ENCODE data around the gene BRCA1.
"Not testable (repeated sequence)": the region's sequence is repeated elsewhere in the genome, so short reads cannot be mapped to it uniquely, and the experiment has no call there.

The BRCA1 gene

GRCh38 chr17:43024407-43025289 lies 100.5 kb downstream of the BRCA1 start, which contains the start of gene RND2:
Gene RND2, plus strand, starts transcription at chr17:43025231. Its CDS starts 117 bp downstream, at chr17:43025348.
- peak; percentile 90 for DNase-seq

GRCh38 chr17:43021741-43022512 lies 103.2 kb downstream of the BRCA1 start, which contains the start of gene VAT1:
Gene VAT1, minus strand, starts transcription at chr17:43022385. Its CDS starts 63 bp downstream, at chr17:43022322.
- DNase-seq, result peak; percentile 56

DNA sequence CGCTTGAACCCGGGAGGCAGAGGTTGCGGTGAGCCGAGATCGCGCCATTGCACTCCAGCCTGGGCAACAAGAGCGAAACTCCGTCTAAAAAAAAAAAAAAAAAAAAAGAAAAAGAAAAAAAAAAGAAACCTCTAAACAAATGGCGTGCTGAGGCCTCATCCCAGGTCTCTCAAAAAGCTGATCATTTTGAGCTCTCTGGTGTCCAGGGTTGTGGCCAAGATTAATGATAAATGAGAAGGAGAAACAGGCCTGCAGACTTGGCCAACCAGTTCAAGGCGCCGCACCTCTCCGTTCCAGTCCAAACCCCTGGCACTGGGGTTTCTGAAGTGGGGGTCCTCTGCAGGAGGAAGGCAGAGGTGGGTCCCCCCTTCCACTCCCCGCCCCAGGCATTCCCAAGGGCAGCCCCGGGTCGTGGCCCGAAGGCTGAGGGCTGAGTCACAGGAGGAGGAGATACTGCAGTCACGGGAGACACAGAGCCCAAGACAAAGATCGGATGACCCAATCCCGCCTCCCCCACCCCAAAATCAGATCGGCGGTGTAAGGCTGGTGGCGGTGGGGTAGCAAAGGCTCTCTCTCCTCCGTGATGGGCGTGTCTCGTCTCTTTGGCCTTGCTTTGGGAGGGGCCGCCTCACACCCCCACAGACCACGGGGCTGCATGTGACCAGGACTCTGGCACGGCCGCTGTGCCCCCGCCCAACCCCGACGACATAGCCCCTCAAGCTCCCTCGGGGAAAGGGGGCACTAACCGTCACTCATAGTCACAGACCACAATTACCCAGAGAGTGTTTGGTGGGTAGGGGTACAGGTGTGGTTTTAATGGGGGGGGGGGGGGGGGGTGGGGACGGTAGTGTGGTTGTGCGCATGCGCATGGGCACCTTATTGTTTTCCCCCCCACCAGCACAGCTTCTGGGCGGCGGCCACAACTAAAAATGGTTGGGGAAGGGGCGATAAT lies 104.1 kb downstream of the BRCA1 start:
- DNase-seq, result no peak

- no peak for DNase-seq
These were observed 105.0 kb downstream of the BRCA1 start for GRCh38 chr17:43020030-43020621.

- no peak for DNase-seq
These were observed 105.7 kb downstream of the BRCA1 start for GRCh38 chr17:43019418-43019817.

DNA sequence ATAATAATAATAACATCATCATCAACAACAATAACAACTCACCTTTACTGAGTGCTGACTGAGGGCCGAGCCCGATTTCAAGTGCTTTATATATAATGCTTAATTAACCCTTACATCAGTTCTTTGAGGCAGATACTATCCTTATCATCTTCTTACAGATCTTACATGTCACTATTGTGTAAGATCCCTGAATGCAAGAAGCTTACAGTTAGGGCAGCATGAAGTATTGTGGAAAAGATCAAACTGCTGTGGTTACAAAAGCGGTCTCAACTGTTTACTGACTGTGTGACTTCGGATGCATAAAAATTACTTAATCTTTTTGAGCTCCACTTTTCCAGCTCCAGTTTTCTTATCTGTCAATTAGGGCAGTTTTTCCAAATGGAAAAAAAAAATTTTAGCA lies 106.2 kb downstream of the BRCA1 start:
- no peak for DNase-seq

DNA sequence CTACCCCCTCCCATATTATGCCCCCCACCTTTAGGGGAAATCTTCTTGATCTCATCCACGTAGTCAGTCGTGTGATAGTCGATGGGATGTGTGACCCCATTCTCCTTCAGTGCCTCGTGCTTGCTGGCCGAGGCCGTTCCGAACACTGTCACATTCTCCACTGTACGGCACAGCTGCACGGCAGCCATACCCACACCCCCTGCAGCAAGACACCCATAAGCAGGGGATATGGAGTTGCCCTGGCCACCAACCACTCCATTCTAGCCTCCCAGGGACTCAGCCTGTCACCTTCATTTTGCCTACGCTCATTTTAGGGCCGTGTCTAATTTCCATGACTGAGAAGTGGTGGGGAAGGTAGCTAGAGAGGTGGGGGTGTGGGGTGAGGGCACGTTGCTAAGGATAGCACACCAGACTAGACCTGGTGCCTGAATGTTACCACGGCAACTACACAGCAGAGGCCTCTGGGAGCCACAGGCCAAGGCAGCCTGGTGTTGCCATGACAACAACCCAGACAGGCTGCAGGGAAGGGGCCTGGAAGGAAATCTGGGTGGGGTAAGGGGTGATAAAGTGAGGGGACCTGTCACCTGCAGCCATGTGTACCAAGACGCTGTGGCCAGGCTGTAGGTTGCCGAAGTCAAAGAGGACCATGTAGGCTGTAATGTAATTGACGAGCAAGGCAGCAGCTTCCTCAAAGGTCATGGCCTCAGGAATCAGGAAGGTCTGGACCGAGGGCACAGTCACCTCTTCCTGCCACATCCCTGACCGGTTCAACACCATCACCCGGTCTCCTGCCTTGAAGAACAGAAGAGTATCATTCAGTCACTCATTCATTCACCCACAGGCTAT lies 106.9 kb downstream of the BRCA1 start:
- DNase-seq, result no peak

DNA sequence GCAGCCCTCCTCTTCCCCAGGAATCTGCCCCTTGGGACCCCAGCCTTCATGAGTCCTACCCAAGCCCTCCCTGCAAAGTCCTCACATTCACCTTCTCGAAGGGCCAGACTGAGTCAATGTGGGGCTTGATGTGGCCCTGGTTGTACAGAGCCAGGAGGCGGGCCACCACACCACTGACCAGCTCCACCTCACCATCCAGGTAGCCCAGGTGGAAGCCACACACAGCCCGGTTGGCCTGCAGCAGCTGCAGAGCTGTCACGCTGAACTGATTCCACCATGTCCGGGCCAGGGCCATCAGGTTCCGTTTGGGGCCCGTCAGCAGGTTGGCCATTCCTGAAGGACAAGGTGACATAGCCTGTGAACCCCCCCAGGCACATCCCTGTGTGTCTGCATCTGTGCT lies 108.9 kb downstream of the BRCA1 start:
- DNase-seq, result no peak

DNA sequence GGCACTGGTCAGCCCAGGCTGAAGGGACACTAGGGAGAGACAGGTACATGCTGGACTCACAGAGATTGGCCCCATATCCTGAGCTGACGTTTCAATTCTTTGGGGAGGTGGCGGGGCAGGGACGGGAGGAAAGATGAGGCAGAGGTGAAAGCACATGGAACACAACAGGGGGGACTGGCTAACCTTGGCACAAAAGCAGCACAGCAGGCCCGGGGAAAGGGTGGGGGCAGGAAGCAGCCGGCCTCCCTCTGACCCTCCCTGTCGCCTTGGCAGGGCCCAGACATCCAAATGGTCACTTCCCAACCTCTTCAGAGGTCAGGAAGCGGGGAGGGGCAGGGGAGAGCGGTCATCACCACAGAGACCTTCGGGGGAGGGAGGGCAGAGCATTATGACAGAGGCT lies 109.6 kb downstream of the BRCA1 start:
- no peak for DNase-seq

DNA sequence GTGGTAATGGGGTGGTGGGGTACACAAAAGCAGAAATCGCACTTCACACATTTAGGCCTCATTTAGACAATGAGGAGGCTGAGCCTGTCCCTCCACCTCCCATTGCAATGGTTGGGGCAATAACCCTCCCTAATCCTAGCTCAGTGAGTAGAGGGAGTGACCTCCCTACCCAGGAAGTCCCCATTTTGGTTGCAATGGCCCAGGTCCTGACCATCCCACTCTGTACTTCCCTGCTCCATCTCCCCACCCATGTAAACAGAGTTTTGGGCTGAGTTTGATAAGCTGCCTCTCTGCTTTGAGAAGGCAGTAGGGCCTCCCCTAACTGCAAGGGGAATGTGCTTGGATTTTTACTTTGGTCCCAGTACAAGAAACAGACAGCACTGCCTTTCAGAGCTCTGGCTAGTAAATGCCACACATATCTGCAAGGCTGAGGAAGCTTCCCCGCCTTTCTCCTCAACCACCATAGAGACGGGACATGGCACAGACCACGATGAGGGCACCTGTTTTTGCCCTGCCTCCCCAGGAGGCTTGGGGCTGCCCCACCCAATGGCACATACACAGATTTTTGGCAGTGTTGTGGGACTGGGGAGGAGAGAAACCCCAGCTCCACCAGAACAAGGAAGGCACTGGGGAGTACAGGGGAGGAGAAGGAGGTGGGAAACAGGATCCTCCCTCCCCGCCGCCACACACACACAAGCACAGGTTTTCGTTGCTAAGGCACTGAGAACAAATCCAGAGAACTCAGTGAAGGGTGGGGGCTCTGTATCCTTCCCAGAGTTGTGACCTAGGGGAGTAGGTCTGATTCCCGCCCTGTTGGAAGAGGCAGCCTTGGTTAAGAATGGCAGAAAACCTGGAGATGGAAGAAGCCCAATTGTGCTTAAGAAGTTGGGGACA lies 110.3 kb downstream of the BRCA1 start:
- DNase-seq, result no peak

DNA sequence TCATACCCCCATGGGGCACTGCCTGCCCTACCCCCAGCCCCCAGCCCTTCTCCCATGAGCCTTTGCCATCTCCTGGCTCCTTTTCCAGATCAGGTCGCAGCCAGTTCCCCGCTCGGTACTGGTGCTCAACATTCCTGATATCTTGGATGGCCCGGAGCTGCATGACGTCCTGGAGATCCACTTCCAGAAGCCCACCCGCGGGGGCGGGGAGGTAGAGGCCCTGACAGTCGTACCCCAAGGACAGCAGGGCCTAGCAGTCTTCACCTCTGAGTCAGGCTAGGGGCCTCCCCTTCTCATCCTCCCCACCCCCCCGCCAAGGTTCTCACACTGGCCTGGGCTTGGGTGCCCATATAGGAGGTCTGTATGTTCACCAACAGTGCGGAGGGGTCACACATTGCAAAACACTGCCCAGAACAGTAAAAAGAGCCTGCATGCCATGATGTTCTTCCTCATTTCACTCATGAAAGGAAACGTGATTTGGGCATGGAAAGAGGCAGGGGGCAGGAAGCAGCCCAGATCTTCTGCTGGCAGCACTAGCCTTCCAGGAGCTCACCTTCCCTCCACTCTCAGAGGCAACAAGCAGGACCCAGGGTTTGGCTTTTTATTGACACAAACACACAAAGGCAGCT lies 111.0 kb downstream of the BRCA1 start:
- no peak for DNase-seq

GRCh38 chr17:43013296-43013695 lies 111.9 kb downstream of the BRCA1 start:
- no peak for DNase-seq

- DNase-seq, result no peak
These were observed 113.3 kb downstream of the BRCA1 start for GRCh38 chr17:43011728-43012472.

DNA sequence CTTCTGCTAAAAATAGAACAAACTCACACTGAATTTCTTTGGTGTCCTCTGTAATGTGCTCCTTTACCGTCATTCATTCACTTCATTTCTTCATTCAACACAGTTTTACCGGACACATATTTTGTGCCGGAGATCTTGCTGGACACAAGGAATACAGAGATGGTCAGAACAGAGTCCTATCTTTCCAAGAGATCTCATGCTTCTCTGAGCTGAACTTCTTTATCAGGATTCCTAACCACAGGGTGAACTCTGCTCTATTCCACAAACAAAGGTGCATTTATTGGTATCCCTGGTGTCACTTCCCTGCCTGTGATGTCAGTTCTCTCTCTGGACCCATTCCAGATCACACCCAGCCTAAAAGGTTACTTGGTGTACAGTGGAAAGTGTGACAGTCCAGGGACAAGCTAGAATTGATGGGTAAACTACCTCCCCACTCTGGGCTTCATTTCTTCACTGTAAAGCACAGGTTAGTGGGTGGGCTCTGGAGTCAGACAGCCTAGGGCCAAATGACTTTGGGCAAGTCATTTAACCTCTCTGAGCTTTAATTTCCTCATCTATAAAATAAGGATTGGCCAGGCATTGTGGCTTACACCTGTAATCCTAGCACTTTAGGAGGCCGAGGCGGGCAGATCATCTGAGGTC lies 114.4 kb downstream of the BRCA1 start:
- no peak for DNase-seq

GRCh38 chr17:43006639-43007551 lies 118.3 kb downstream of the BRCA1 start, which contains the start of gene IFI35:
Gene IFI35, plus strand, starts transcription at chr17:43006784. Its CDS starts 164 bp downstream, at chr17:43006948.
- DNase-seq, result no peak

DNA sequence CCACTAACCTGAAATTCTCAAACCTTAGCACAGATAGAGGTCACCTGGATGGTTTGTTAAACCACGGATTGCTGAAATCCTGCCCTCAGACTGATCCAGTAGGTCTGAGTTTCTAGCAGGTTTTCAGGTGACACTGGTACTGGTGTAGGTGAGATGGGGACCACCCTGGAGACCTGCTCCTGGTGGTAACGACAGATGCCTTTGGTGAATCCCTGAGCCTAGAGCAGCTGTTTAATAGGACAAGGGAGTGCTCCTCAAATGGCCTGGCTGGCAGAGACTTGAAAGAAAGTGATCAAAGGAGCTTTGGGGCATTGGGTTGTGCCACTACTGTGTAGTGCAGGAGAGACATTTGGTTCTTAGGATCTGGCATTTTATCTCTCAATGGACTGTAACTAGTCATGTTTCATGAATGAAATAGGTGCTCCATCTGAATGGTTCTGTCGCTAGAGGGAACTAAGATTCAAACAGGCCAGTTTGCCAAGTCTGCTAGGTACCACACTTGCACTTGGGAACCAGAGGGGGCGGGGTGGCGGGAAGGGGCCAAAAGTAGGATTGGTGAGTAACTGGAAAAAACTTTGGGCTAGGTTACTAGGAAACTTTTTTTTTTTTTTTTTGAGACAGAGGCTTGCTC lies 121.5 kb downstream of the BRCA1 start:
- no peak for DNase-seq

DNA sequence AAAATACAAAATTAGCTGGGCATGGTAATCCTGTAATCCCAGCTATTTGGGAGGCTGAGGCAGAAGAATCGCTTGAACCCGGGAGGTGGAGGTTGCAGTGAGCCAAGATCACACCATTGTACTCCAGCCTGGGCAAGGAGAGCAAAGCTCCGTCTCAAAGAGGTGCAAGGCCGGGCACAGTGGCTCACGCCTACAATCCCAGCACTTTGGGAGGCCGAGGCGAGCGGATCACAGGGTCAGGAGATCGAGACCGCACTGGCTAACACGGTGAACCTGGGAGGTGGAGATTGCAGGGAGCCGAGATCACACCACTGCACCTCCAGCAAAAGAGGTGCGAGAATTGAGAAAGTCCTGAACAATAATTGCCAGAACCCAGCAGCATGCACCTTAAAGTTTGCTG lies 124.3 kb downstream of the BRCA1 start:
- not testable (repeated sequence) for DNase-seq
